Measurements from ENCODE around the gene MAPRE2. TPM values are rescaled to one million over a fixed set of nuclear protein-coding genes. Genes with fewer than 3 reads are reported as not detected.

MAPRE2 gene
- total RNA-seq, 2 experiments from 2014 or later: 70.7 to 72.7 TPM

GRCh38 chr18:35010993-35011392, 30.2 kb upstream of the MAPRE2 start:
- POLR2A ChIA-PET: no interaction called here

DNA sequence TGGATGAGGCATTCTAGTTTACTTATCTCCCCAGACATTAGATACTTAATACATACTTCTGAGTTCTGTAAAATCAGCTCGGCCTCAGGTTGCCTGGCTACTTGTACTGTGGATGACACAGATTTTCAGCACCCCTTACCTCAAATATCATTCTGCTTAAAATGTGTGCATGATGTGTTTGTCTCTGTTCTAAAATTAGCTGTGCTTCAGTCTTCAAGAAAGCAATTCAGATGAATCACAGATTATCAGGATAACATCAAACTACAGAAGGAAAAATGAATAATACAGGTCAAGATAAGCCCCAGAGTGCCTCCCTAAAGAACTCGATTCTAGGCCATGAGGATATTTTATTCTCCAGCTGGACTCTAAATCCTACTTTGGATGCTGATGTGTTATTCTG, 21.3 kb upstream of the MAPRE2 start:
- DNase-seq (no peak), ATAC-seq (no peak)
- peaks cover 2% of the 10 kb centered on the region for H3K27me3 Mint-ChIP-seq
- no peak overlapping the region for H3K4me3 Mint-ChIP-seq
- no peaks in the 10 kb centered on the region for H3K4me1 Mint-ChIP-seq (ENCODE audit: low read depth)
- no peak overlapping the region for H3K27ac Mint-ChIP-seq
- H3K36me3 Mint-ChIP-seq (ENCODE audit: low read depth): no peaks in the 10 kb centered on the region
- TF ChIP-seq CTCF (IDR thresholded peaks at IDR 0.05): no peak
- POLR2A ChIA-PET: no interaction called here
- H3K9me3 Mint-ChIP-seq: no peaks in the 10 kb centered on the region
- CTCF ChIA-PET: interaction anchor here (1.1 to 1.9 kb wide), 5 partner anchors 10 to 125 kb away, joined by 3 to 8 read pairs (median 5); no protein-coding TSS in a partner anchor
- intact Hi-C loops (cut with micrococcal nuclease): no loop called here

More at GRCh38 chr18:35010993-35011392, 30.2 kb upstream of the MAPRE2 start:
- intact Hi-C loops (cut with micrococcal nuclease): no loop called here
- no peaks in the 10 kb centered on the region for H3K4me1 Mint-ChIP-seq (ENCODE audit: low read depth)
- ATAC-seq (no peak), DNase-seq (no peak)
- CTCF ChIA-PET: interaction anchor here (0.9 kb wide), 2 partner anchors 17 to 133 kb away, joined by 3 read pairs; no protein-coding TSS in a partner anchor
- no peak overlapping the region for H3K4me3 Mint-ChIP-seq
- H3K36me3 Mint-ChIP-seq (ENCODE audit: low read depth): no peaks in the 10 kb centered on the region
- TF ChIP-seq CTCF (IDR thresholded peaks at IDR 0.05): no peak
- H3K27ac Mint-ChIP-seq: no peak overlapping the region
- H3K9me3 Mint-ChIP-seq: no peaks in the 10 kb centered on the region
- H3K27me3 Mint-ChIP-seq: no peaks in the 10 kb centered on the region

- no peaks in the 10 kb centered on the region for H3K9me3 Mint-ChIP-seq
- ATAC-seq (no peak), DNase-seq (no peak)
- no peak for TF ChIP-seq CTCF (IDR thresholded peaks at IDR 0.05)
- POLR2A ChIA-PET: interaction anchor here (0.6 kb wide), 1 partner anchor 30 kb away, joined by 3 read pairs; no protein-coding TSS in a partner anchor
- H3K4me3 Mint-ChIP-seq: no peak overlapping the region
- peaks cover 14% of the 10 kb centered on the region for H3K4me1 Mint-ChIP-seq (ENCODE audit: low read depth)
- no peaks in the 10 kb centered on the region for H3K36me3 Mint-ChIP-seq (ENCODE audit: low read depth)
- CTCF ChIA-PET: interaction anchor here (1.0 kb wide), 1 partner anchor 10 kb away, joined by 3 read pairs; no protein-coding TSS in a partner anchor
- no peak overlapping the region for H3K27ac Mint-ChIP-seq
- peaks cover 2% of the 10 kb centered on the region for H3K27me3 Mint-ChIP-seq
- intact Hi-C loops (cut with micrococcal nuclease): no loop called here
These were observed 18.7 kb upstream of the MAPRE2 start for GRCh38 chr18:35022426-35023001.

DNA sequence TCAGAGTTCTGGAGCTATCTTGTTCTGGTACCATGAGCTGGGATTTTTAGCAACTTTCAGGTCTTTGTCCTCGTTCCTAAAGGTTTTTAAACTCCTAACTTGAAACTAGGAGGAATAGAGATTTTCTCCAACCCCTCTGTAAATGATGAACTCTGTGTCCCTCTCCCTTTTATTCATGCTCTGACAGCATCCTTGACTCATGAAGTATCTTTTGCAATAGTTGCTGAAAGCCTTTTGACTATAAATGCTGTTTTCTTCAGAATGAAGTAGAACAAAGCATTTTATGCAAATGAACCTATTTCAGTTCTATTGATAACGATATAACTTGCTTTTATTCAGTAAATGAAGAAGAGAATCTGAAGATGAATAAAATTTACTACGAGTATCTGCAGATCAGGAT, 17.0 kb upstream of the MAPRE2 start:
- ChIA-PET POLR2A (interaction anchor here (0.7 kb wide), 1 partner anchor 13 kb away, joined by 3 read pairs; no protein-coding TSS in a partner anchor), CTCF (interaction anchor here (4.9 to 9.1 kb wide), 2 partner anchors 17 to 119 kb away, joined by 37 to 69 read pairs; partner anchors contain the start of gene MAPRE2)
- intact Hi-C loops (cut with micrococcal nuclease): no loop called here
- ATAC-seq (no peak), DNase-seq (no peak)
- peaks cover 28% of the 10 kb centered on the region for H3K4me1 Mint-ChIP-seq (ENCODE audit: low read depth)
- no peaks in the 10 kb centered on the region for H3K36me3 Mint-ChIP-seq (ENCODE audit: low read depth)
- no peak overlapping the region for H3K4me3 Mint-ChIP-seq
- H3K9me3 Mint-ChIP-seq: no peaks in the 10 kb centered on the region
- no peaks in the 10 kb centered on the region for H3K27me3 Mint-ChIP-seq
- TF ChIP-seq CTCF (IDR thresholded peaks at IDR 0.05): no peak
- no peak overlapping the region for H3K27ac Mint-ChIP-seq

DNA sequence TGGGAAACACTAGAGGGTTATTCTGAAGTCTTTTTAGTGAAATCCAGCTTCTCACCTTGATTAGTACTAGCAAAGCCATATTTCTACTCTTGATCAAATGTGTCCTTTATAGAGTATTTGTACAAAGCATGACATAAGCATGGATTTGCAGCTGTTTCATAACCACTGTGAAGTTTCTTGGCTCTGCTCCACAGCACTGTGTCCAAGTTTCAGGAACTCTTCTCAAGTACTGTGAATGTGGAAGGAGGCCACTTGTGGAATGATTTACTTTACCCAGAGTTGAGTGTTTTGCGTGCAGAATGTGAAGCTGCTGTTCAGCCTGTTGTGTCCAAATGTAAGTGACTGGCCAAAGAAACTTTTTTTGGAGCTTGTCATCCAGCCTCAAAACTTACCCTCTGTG, 16.2 kb upstream of the MAPRE2 start:
- Mint-ChIP-seq H3K27me3 (no peaks in the 10 kb centered on the region), H3K4me1 (ENCODE audit: low read depth) (peaks cover 33% of the 10 kb centered on the region), H3K9me3 (no peaks in the 10 kb centered on the region), H3K36me3 (ENCODE audit: low read depth) (no peaks in the 10 kb centered on the region), H3K4me3 (no peak overlapping the region), H3K27ac (no peak overlapping the region)
- DNase-seq (no peak), ATAC-seq (no peak)
- intact Hi-C loops (cut with micrococcal nuclease): no loop called here
- POLR2A ChIA-PET: interaction anchor here (1.0 to 1.1 kb wide), 2 partner anchors 15 to 16 kb away, joined by 4 read pairs; partner anchors contain the start of gene MAPRE2
- CTCF ChIA-PET: interaction anchor here (1.1 to 9.1 kb wide), 7 partner anchors 16 to 161 kb away, joined by 3 to 69 read pairs (median 15); partner anchors contain the start of gene MAPRE2
- TF ChIP-seq CTCF (IDR thresholded peaks at IDR 0.05): no peak

Measured in activated CD8-positive, alpha-beta T cell treated with anti-CD3 and anti-CD28 coated beads for 36 hours (primary cell).